ENCODE data around the gene MED15. TPM values are rescaled to one million over a fixed set of nuclear protein-coding genes. Genes with fewer than 3 reads are reported as not detected.
A peak's percentile ranks its signal among the peaks of the same experiment; 100 is the strongest.

MED15 gene
- total RNA-seq, 4 donors from 2014 or later = 30.6 to 62.3 (median 54.3) TPM

DNA sequence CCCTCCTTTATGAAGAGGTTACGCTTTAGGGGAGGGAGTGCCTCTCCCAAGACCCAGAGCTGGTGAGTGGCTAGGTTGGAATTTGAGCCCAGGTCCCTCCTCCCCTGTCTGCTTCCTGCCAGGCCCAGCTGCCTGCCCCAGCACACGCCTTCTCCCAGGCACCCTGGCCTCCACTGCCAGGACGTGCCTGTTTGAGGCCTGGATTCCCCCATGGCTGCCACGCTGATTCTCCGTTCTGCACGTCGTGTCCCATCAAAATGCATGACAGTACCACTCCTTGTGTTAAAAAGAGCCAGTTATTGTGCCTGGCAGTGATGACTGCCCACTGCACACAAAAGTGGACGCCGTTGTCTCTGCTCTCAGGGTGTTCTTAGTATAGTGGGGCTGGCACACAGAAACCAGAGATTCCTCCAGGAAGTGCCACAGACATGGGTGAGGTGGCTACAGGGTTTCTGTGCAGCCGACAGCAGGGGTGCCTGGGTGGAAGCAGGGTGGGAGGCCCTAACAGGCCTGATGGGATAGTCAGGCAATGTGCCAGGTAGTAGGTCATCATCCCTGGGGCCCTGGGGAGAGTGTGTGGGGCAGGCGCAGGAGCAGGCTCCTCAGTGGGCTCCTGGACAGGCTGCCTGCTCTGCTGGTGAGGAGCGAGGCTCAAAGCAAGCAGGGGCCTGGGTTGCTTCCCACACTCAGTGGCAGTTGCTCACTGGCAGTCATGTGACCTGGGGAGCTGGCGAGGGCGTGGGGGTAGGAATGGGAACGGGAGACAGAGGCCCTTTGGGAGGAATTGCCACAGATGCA is 24.2 kb downstream of the MED15 start:
- H3K4me1 ChIP-seq = peaks cover 4 to 82% (median 43%) of the 10 kb centered on the region in 3 donors
- 16 to 40% methylated on average over 1 to 6 of the region's 15 CpGs for WGBS, 2 donors (ENCODE audit: low coverage in 1 of 2)
- no peak overlapping the region for H3K4me3 ChIP-seq

DNA sequence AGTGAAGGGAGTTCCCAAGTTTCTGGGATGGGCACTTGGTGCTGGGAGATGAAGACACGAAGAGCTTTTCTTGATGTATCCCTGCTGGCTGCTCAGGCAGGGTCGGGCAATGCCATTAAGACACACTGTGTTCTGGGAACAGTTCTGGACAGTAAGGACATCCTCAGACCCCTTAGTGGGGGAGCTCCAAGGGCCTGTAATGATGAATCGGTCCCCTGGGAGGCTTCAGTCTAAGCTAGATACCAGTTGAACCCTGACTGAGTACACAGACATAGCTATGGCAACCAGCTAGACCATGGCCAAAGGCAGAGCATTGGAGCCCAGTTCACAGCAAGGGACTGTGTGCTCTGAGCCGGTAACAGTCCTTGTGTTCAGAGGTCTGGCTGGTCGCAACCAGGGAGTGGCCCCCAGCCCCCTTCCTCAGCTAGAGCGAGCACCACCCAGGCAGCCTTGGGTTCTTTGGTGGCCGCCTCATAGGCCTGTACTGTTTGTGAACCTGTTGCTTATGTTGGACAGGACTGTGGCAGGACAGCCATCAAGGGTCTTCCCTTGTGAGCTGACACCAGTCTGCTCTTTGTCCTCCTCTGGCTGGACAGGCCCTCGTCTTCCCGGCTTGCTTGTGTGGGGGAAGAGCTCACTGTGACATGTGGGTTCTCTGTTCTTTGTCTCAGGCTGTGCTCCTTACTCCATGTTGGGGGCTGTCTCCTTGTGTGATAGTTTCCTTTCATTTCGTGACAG is 25.0 kb downstream of the MED15 start:
- peaks cover 0 to 28% of the 10 kb centered on the region in 2 donors for H3K36me3 ChIP-seq
- peak overlapping the region in 3 of 4 donors; percentile 70 to 87 (median 74) for H3K27ac ChIP-seq
- no peak overlapping the region for H3K4me3 ChIP-seq
- no peak for ATAC-seq
- peaks cover 4 to 82% (median 39%) of the 10 kb centered on the region in 3 donors for H3K4me1 ChIP-seq
- TF ChIP-seq, protein P1, sequence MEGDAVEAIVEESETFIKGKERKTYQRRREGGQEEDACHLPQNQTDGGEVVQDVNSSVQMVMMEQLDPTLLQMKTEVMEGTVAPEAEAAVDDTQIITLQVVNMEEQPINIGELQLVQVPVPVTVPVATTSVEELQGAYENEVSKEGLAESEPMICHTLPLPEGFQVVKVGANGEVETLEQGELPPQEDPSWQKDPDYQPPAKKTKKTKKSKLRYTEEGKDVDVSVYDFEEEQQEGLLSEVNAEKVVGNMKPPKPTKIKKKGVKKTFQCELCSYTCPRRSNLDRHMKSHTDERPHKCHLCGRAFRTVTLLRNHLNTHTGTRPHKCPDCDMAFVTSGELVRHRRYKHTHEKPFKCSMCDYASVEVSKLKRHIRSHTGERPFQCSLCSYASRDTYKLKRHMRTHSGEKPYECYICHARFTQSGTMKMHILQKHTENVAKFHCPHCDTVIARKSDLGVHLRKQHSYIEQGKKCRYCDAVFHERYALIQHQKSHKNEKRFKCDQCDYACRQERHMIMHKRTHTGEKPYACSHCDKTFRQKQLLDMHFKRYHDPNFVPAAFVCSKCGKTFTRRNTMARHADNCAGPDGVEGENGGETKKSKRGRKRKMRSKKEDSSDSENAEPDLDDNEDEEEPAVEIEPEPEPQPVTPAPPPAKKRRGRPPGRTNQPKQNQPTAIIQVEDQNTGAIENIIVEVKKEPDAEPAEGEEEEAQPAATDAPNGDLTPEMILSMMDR (IDR thresholded peaks at IDR 0.05) = no peak
- TF ChIP-seq POLR2AphosphoS5 (IDR thresholded peaks at IDR 0.05) = no peak
- no peak for TF ChIP-seq EP300 (IDR thresholded peaks at IDR 0.05)
- TF ChIP-seq POLR2A (IDR thresholded peaks at IDR 0.05) = no peak
- H3K27me3 ChIP-seq = no peaks in the 10 kb centered on the region
- no peaks in the 10 kb centered on the region for H3K9me3 ChIP-seq
- WGBS, 2 donors (ENCODE audit: low coverage in 1 of 2) = 56% methylated on average over 3 of the region's 10 CpGs; no CpG with 5 or more reads in 1 of the 2 donors

More for the DNA sequence above, 24.2 kb downstream of the MED15 start:
- peak overlapping the region in 3 of 4 donors; percentile 70 to 87 (median 74) for H3K27ac ChIP-seq
- H3K27me3 ChIP-seq = no peaks in the 10 kb centered on the region
- peaks cover 0 to 23% of the 10 kb centered on the region in 2 donors for H3K36me3 ChIP-seq
- ATAC-seq = peak; percentile 93
- TF ChIP-seq EP300 (IDR thresholded peaks at IDR 0.05) (no peak), POLR2AphosphoS5 (IDR thresholded peaks at IDR 0.05) (no peak), POLR2A (IDR thresholded peaks at IDR 0.05) (no peak)
- TF ChIP-seq, protein P1 (IDR thresholded peaks at IDR 0.05) = no peak
- no peaks in the 10 kb centered on the region for H3K9me3 ChIP-seq

DNA sequence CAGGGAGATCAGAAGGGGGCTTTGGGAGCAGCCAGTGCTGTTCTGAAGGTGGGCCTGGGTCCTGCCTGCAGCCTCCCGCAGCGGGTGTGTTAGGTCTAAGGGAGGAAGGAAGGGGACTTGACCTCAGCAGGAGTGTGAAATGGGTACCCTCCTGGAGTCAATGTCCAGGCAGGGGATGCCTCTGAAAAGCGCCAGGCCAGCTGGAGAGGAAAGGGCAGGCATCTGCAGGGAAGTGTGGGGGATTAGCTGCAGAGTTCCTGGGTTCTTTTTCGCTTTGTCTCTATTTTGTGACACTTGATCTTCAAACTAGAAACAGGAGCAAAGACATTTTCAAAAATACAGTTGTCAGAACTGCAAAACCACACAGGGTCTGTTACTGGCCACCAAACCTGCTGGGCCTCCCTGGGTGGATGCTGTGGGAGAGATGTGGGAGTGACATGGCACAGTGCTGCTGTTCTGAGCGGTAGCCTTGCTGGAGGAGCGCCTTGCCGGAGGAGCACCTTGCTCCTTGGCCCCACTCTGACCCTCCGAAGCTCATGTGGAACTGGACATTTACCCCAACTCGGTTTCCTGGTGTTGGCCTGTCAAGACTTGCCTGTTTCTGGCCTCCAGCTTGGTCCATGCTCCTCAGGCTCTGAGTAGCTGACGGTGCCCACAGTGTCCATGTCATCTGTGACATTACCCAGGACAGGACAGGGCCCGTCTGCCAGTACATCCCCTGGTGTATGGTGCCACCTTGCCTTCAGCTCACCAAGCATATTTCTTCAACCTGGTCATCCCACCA is 25.9 kb downstream of the MED15 start:
- H3K9me3 ChIP-seq = no peaks in the 10 kb centered on the region
- H3K4me1 ChIP-seq = peaks cover 4 to 84% (median 39%) of the 10 kb centered on the region in 3 donors
- no peak for ATAC-seq
- H3K4me3 ChIP-seq = no peak overlapping the region
- no peak for TF ChIP-seq POLR2AphosphoS5 (IDR thresholded peaks at IDR 0.05)
- TF ChIP-seq, protein P1 (IDR thresholded peaks at IDR 0.05) = no peak
- TF ChIP-seq EP300 (IDR thresholded peaks at IDR 0.05) = no peak
- H3K36me3 ChIP-seq = peaks cover 0 to 28% of the 10 kb centered on the region in 2 donors
- H3K27me3 ChIP-seq = no peaks in the 10 kb centered on the region
- peak overlapping the region in 3 of 4 donors; percentile 70 to 87 (median 74) for H3K27ac ChIP-seq
- 75 to 83% methylated on average over 4 to 6 of the region's 11 CpGs for WGBS, 2 donors (ENCODE audit: low coverage in 1 of 2)

DNA sequence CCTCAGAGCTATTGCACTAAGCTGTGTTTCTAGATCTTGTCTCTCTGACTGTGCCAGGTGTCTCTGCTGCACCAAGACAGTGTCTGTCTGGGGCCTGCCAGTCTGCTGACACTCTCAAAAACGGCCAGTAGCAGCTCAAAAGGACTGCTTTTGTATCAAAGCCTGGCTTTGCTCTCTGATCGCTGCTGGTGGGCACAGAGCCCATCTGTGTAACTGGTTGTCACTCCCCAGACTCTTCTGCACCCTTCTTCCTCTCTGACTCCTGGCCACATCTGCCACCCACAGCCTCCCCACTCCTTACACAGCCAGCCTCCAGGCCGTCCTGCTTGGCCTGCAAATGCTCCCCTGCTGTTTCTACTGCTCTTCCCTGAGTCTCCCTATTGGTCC is 26.5 kb downstream of the MED15 start:
- Histone ChIP-seq H3K27me3 (no peaks in the 10 kb centered on the region), H3K4me3 (no peak overlapping the region), H3K4me1 (peaks cover 4 to 80% (median 39%) of the 10 kb centered on the region in 3 donors), H3K36me3 (peaks cover 0 to 28% of the 10 kb centered on the region in 2 donors), H3K9me3 (no peaks in the 10 kb centered on the region), H3K27ac (peak overlapping the region in 3 of 4 donors; percentile 43 to 74 (median 70))
- 40 to 52% methylated on average over 1 to 2 of the region's 3 CpGs for WGBS, 2 donors (ENCODE audit: low coverage in 1 of 2)
- no peak for TF ChIP-seq EP300 (IDR thresholded peaks at IDR 0.05)
- no peak for ATAC-seq
